ENCODE results near the gene ZFY. TPM values are rescaled to one million over a fixed set of nuclear protein-coding genes. Genes with fewer than 3 reads are reported as not detected.

Gene ZFY
- polyA plus RNA-seq, 1 of the 3 experiments (the other 2 are of a cell fraction), result not detected

DNA sequence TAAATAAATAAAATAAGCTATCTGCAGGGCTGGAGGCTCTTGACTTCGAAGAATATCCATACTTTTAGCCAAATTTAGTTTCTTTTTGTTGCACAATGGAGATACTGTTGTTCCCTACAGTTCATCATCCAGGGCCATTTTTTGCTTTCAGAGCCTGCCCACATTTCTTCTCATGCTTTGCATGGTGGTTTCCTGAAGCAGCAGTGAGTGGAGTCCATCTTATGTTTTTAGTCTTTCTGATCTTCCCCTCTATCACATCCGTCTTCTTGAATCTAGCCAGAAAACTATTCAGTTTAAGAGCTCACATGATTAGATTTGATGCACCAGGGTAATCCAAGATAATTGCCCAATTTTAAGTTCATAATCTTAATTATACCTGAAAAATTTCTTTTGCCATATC, 19.6 kb downstream of the ZFY start (continued):
- TF ChIP-seq MAX (IDR thresholded peaks at IDR 0.05; ENCODE audit: low read depth), result no peak
- TF ChIP-seq GABPA (IDR thresholded peaks at IDR 0.05; ENCODE audit: low read depth), result no peak

GRCh38 chrY:2955561-2955960, 20.4 kb downstream of the ZFY start:
- Histone ChIP-seq H3K4me1 (ENCODE audit: control insufficient read depth in 1 of 2, insufficient read depth in 2 of 2, low read depth in 1 of 2, low read length in 1 of 2) (no peaks in the 10 kb centered on the region), H3K9ac (no peak overlapping the region), H3K27ac (ENCODE audit: low read depth in 2 of 2, low read length in 1 of 2) (no peak overlapping the region), H3K4me2 (no peak overlapping the region), H3K36me3 (replicated peaks in 1 of 2; ENCODE audit: control insufficient read depth in 1 of 2, insufficient read depth in 2 of 2, low read length in 1 of 2) (no peaks in the 10 kb centered on the region), H3K9me3 (no peaks in the 10 kb centered on the region), H4K20me1 (ENCODE audit: insufficient read depth) (no peaks in the 10 kb centered on the region), H3K27me3 (ENCODE audit: insufficient read depth) (no peaks in the 10 kb centered on the region), H3K79me2 (ENCODE audit: insufficient read depth) (no peaks in the 10 kb centered on the region), H3K4me3 (ENCODE audit: low read depth in 2 of 2, low read length in 1 of 2) (no peak overlapping the region), H3K9me2 (no peaks in the 10 kb centered on the region), H3F3A (replicated peaks; ENCODE audit: insufficient read depth) (no peaks in the 10 kb centered on the region), H2AFZ (ENCODE audit: low read depth) (no peak overlapping the region)
- DNase-seq, result no peak
- WGBS (ENCODE audit: low lambda C conversion rate), result no CpG with 5 or more reads among the region's 3 CpGs
- ChIA-PET POLR2A (no interaction called here), CTCF (no interaction called here)
- TF ChIP-seq TEAD4 (IDR thresholded peaks at IDR 0.05; ENCODE audit: borderline replicate concordance, insufficient read depth) (no peak), FOSL2 (IDR thresholded peaks at IDR 0.05; ENCODE audit: borderline replicate concordance, low read depth) (no peak), NRF1 (IDR thresholded peaks at IDR 0.05; ENCODE audit: low read depth, low read length) (no peak), REST (IDR thresholded peaks at IDR 0.05; ENCODE audit: low read depth, low read length) (no peak), EZH2phosphoT487 (IDR thresholded peaks at IDR 0.05; ENCODE audit: borderline replicate concordance, low read depth) (no peak), TAF1 (IDR thresholded peaks at IDR 0.05; ENCODE audit: borderline replicate concordance, low read depth, low read length) (no peak), RCOR1 (IDR thresholded peaks at IDR 0.05; ENCODE audit: low read length) (no peak), ELF1 (IDR thresholded peaks at IDR 0.05) (no peak), MAX (IDR thresholded peaks at IDR 0.05; ENCODE audit: low read depth) (no peak), POLR2AphosphoS5 (IDR thresholded peaks at IDR 0.05; ENCODE audit: low read depth, low read length) (no peak), RXRA (IDR thresholded peaks at IDR 0.05; ENCODE audit: borderline replicate concordance, low read depth) (no peak)
- TF ChIP-seq, protein P1, sequence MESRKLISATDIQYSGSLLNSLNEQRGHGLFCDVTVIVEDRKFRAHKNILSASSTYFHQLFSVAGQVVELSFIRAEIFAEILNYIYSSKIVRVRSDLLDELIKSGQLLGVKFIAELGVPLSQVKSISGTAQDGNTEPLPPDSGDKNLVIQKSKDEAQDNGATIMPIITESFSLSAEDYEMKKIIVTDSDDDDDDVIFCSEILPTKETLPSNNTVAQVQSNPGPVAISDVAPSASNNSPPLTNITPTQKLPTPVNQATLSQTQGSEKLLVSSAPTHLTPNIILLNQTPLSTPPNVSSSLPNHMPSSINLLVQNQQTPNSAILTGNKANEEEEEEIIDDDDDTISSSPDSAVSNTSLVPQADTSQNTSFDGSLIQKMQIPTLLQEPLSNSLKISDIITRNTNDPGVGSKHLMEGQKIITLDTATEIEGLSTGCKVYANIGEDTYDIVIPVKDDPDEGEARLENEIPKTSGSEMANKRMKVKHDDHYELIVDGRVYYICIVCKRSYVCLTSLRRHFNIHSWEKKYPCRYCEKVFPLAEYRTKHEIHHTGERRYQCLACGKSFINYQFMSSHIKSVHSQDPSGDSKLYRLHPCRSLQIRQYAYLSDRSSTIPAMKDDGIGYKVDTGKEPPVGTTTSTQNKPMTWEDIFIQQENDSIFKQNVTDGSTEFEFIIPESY (IDR thresholded peaks at IDR 0.05; ENCODE audit: borderline replicate concordance, low read depth), result no peak
- TF ChIP-seq, protein P2, sequence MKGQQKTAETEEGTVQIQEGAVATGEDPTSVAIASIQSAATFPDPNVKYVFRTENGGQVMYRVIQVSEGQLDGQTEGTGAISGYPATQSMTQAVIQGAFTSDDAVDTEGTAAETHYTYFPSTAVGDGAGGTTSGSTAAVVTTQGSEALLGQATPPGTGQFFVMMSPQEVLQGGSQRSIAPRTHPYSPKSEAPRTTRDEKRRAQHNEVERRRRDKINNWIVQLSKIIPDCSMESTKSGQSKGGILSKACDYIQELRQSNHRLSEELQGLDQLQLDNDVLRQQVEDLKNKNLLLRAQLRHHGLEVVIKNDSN (IDR thresholded peaks at IDR 0.05; ENCODE audit: borderline replicate concordance, low read depth), result no peak
- TF ChIP-seq, protein P3, sequence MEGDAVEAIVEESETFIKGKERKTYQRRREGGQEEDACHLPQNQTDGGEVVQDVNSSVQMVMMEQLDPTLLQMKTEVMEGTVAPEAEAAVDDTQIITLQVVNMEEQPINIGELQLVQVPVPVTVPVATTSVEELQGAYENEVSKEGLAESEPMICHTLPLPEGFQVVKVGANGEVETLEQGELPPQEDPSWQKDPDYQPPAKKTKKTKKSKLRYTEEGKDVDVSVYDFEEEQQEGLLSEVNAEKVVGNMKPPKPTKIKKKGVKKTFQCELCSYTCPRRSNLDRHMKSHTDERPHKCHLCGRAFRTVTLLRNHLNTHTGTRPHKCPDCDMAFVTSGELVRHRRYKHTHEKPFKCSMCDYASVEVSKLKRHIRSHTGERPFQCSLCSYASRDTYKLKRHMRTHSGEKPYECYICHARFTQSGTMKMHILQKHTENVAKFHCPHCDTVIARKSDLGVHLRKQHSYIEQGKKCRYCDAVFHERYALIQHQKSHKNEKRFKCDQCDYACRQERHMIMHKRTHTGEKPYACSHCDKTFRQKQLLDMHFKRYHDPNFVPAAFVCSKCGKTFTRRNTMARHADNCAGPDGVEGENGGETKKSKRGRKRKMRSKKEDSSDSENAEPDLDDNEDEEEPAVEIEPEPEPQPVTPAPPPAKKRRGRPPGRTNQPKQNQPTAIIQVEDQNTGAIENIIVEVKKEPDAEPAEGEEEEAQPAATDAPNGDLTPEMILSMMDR (IDR thresholded peaks at IDR 0.05), result no peak

Measured in SK-N-SH (cell line).